SK-N-SH (cell line): Measurements from ENCODE around the gene AGAP1.

Experiments
- JUND ChIP-seq: IDR thresholded peaks from 2 replicates; pipeline ENCODE4 v1.4.0; 2012
- POLR2AphosphoS5 ChIP-seq: IDR thresholded peaks from 2 replicates; pipeline ENCODE4 v1.6.1; 2012; ENCODE audit warnings: low read depth, low read length
- RAD21 ChIP-seq: IDR thresholded peaks from 2 replicates; pipeline ENCODE4 v1.6.1; 2012; ENCODE audit warnings: mild to moderate bottlenecking, low read length
- SIN3A ChIP-seq: IDR thresholded peaks from 2 replicates; pipeline ENCODE4 v1.6.1; 2012; ENCODE audit warnings: low read depth, mild to moderate bottlenecking, low read length, moderate library complexity, borderline replicate concordance
- SMC3 ChIP-seq: IDR thresholded peaks from 2 replicates; pipeline ENCODE4 v1.6.1; 2012; ENCODE audit warnings: low read depth, low read length, improper control_type of control experiment
- YY1 ChIP-seq: IDR thresholded peaks from 2 replicates; pipeline ENCODE4 v1.4.0; 2012; ENCODE audit warnings: low read depth, mild to moderate bottlenecking
- TF ChIP-seq, protein P1 (sequence below): fragments of 200-600 bp; sonication (generic); IDR thresholded peaks from 2 replicates; pipeline ENCODE4 v1.6.1; 2017; ENCODE audit warnings: antibody characterized with exemption, mild to moderate bottlenecking, moderate library complexity
- TF ChIP-seq, protein P2 (sequence below): IDR thresholded peaks from 2 replicates; pipeline ENCODE4 v1.4.0; 2012; ENCODE audit warnings: low read depth, borderline replicate concordance
- TF ChIP-seq, protein P3 (sequence below): fragments of 150-350 bp; IDR thresholded peaks from 2 replicates; pipeline ENCODE4 v1.6.1; 2017; ENCODE audit warnings: antibody characterized with exemption, low read length, low read depth, borderline replicate concordance
- TF ChIP-seq, protein P4 (sequence below): IDR thresholded peaks from 2 replicates; pipeline ENCODE4 v1.4.0; 2012; ENCODE audit warnings: low read depth

DNA sequence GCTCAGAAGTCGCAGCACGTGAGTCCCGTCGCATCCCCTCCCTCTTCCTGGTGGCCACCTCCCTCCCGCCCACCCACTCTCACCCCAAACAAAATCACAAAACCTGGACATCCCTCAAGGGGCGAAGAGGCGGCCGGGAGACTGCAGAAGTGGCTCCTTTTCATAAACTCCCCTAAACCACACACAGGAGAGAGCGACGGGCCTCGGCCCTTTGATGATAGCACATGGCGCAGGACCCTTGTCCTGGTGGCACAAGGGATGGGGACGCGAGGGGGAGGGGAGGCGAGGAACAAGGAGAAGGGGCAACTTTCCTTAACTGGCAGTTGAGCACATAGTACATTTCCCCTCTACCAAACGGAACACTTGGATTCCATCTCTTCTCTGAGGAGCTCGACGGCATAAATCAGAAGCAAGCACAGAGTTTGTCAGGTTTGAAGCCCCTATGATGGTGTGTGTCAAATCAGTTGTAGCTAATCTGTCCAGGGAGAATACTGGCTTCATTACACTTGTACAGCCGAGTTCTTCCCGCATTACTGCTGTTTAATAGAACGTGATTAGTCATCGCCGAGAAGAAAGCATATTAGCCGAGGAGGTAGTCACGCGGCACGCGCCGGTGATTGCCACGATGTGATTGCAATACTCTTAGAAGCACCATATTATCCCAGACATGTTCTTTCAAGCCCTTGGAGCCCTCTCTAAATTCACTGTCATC is 630.5 kb downstream of the AGAP1 start:
- TF ChIP-seq, protein P1, sequence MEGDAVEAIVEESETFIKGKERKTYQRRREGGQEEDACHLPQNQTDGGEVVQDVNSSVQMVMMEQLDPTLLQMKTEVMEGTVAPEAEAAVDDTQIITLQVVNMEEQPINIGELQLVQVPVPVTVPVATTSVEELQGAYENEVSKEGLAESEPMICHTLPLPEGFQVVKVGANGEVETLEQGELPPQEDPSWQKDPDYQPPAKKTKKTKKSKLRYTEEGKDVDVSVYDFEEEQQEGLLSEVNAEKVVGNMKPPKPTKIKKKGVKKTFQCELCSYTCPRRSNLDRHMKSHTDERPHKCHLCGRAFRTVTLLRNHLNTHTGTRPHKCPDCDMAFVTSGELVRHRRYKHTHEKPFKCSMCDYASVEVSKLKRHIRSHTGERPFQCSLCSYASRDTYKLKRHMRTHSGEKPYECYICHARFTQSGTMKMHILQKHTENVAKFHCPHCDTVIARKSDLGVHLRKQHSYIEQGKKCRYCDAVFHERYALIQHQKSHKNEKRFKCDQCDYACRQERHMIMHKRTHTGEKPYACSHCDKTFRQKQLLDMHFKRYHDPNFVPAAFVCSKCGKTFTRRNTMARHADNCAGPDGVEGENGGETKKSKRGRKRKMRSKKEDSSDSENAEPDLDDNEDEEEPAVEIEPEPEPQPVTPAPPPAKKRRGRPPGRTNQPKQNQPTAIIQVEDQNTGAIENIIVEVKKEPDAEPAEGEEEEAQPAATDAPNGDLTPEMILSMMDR, result no peak
- TF ChIP-seq YY1, result no peak
- TF ChIP-seq, protein P2, sequence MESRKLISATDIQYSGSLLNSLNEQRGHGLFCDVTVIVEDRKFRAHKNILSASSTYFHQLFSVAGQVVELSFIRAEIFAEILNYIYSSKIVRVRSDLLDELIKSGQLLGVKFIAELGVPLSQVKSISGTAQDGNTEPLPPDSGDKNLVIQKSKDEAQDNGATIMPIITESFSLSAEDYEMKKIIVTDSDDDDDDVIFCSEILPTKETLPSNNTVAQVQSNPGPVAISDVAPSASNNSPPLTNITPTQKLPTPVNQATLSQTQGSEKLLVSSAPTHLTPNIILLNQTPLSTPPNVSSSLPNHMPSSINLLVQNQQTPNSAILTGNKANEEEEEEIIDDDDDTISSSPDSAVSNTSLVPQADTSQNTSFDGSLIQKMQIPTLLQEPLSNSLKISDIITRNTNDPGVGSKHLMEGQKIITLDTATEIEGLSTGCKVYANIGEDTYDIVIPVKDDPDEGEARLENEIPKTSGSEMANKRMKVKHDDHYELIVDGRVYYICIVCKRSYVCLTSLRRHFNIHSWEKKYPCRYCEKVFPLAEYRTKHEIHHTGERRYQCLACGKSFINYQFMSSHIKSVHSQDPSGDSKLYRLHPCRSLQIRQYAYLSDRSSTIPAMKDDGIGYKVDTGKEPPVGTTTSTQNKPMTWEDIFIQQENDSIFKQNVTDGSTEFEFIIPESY, result no peak
- TF ChIP-seq JUND, result no peak
- TF ChIP-seq POLR2AphosphoS5, result no peak
- TF ChIP-seq, protein P3, sequence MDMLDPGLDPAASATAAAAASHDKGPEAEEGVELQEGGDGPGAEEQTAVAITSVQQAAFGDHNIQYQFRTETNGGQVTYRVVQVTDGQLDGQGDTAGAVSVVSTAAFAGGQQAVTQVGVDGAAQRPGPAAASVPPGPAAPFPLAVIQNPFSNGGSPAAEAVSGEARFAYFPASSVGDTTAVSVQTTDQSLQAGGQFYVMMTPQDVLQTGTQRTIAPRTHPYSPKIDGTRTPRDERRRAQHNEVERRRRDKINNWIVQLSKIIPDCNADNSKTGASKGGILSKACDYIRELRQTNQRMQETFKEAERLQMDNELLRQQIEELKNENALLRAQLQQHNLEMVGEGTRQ, result no peak
- no peak for TF ChIP-seq RAD21
- TF ChIP-seq, protein P4, sequence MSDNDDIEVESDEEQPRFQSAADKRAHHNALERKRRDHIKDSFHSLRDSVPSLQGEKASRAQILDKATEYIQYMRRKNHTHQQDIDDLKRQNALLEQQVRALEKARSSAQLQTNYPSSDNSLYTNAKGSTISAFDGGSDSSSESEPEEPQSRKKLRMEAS, result no peak
- TF ChIP-seq SIN3A, result no peak
- no peak for TF ChIP-seq SMC3
